HepG2 (cell line): ENCODE measurements around the gene CMIP. TPM values are rescaled to one million over a fixed set of nuclear protein-coding genes. Genes with fewer than 3 reads are reported as not detected.
A peak's percentile ranks its signal among the peaks of the same experiment; 100 is the strongest.

Experiments
- CREM ChIP-seq, 2 experiments: sonication (generic) in 1 of 2; formaldehyde crosslinking in 1 of 2; IDR thresholded peaks; 2 replicates each; pipeline versions ENCODE4 v1.4.0 to v1.6.1; 2016 to 2020; ENCODE audit warnings: antibody characterized with exemption in 1 of 2, mild to moderate bottlenecking in 1 of 2, missing genetic modification reagents in 1 of 2
- FLYWCH1 ChIP-seq: sonication (generic); formaldehyde crosslinking; IDR thresholded peaks from 2 replicates; pipeline ENCODE4 v1.8.1; 2023; ENCODE audit warnings: mild to moderate bottlenecking, missing genetic modification reagents
- GATAD1 ChIP-seq: IDR thresholded peaks from 2 replicates; pipeline ENCODE4 v1.6.1; 2016; ENCODE audit warnings: missing genetic modification reagents, missing compliant biosample characterization
- HCFC1 ChIP-seq: fragments of 150-350 bp; IDR thresholded peaks from 2 replicates; pipeline ENCODE4 v1.6.1; 2014; ENCODE audit warnings: low read depth, low read length
- HMG20A ChIP-seq: IDR thresholded peaks from 2 replicates; pipeline ENCODE4 v1.6.1; 2016; ENCODE audit warnings: borderline replicate concordance
- HMG20B ChIP-seq: conservative IDR thresholded peaks from 2 replicates; pipeline ENCODE4 v1.6.1; 2016; ENCODE audit warnings: missing genetic modification reagents, missing compliant biosample characterization
- IRF1 ChIP-seq: sonication (generic); formaldehyde crosslinking; IDR thresholded peaks from 2 replicates; pipeline ENCODE4 v1.4.0; 2020; ENCODE audit warnings: low read depth, mild to moderate bottlenecking, missing genetic modification reagents
- JUND ChIP-seq: sonication (generic); formaldehyde crosslinking; IDR thresholded peaks from 2 replicates; pipeline ENCODE4 v1.8.0; 2022; ENCODE audit warnings: mild to moderate bottlenecking, missing genetic modification reagents
- ONECUT2 ChIP-seq: sonication (generic); formaldehyde crosslinking; IDR thresholded peaks from 2 replicates; pipeline ENCODE4 v1.4.0; 2020; ENCODE audit warnings: missing genetic modification reagents
- PRDM15 ChIP-seq: sonication (generic); formaldehyde crosslinking; IDR thresholded peaks from 2 replicates; pipeline ENCODE4 v1.4.0; 2020; ENCODE audit warnings: missing genetic modification reagents
- RFX5 ChIP-seq: IDR thresholded peaks from 2 replicates; pipeline ENCODE4 v1.6.1; 2011; ENCODE audit warnings: low read depth, low read length, improper control_type of control experiment
- SMAD9 ChIP-seq: sonication (generic); formaldehyde crosslinking; IDR thresholded peaks from 2 replicates; pipeline ENCODE4 v1.5.1; 2020; ENCODE audit warnings: mild to moderate bottlenecking, missing genetic modification reagents
- TOE1 ChIP-seq: sonication (generic); formaldehyde crosslinking; IDR thresholded peaks from 2 replicates; pipeline ENCODE4 v1.4.0; 2020; ENCODE audit warnings: mild to moderate bottlenecking, missing genetic modification reagents
- UBTF ChIP-seq: sonication (generic); formaldehyde crosslinking; IDR thresholded peaks from 2 replicates; pipeline ENCODE4 v1.4.0; 2020; ENCODE audit warnings: mild to moderate bottlenecking, missing genetic modification reagents
- WIZ ChIP-seq: sonication (generic); formaldehyde crosslinking; IDR thresholded peaks from 2 replicates; pipeline ENCODE4 v1.5.1; 2020; ENCODE audit warnings: mild to moderate bottlenecking, missing genetic modification reagents
- ZBTB37 ChIP-seq: sonication (generic); formaldehyde crosslinking; IDR thresholded peaks from 2 replicates; pipeline ENCODE4 v1.4.0; 2020; ENCODE audit warnings: mild to moderate bottlenecking, missing genetic modification reagents
- ZNF253 ChIP-seq: sonication (generic); formaldehyde crosslinking; IDR thresholded peaks from 2 replicates; pipeline ENCODE4 v1.8.0; 2022; ENCODE audit warnings: mild to moderate bottlenecking, missing genetic modification reagents, borderline replicate concordance
- ZNF713 ChIP-seq: sonication (generic); formaldehyde crosslinking; IDR thresholded peaks from 2 replicates; pipeline ENCODE4 v1.4.0; 2020; ENCODE audit warnings: mild to moderate bottlenecking, missing genetic modification reagents
- ZNF768 ChIP-seq: sonication (generic); formaldehyde crosslinking; IDR thresholded peaks from 2 replicates; pipeline ENCODE4 v1.4.0; 2020; ENCODE audit warnings: missing genetic modification reagents
- ZNF777 ChIP-seq: sonication (generic); formaldehyde crosslinking; IDR thresholded peaks from 2 replicates; pipeline ENCODE4 v1.4.0; 2020; ENCODE audit warnings: missing genetic modification reagents
- polyA plus RNA-seq, 8 experiments: library from polyadenylated mRNA; depleted of rRNA in 3 of 8; stranded (reverse) in 7 of 8; unstranded in 1 of 8; fragments of >200 nt; fragmentation: Illumina TruSeq in 4 of 8; extraction: Trizol in 4 of 8; gene quantifications; 2 replicates each; pipeline versions ENCODE4 v1.2.1 to v1.2.3, GENCODE V29; 2011 to 2016; ENCODE audit warnings: low read depth in 4 of 8, missing spikeins in 1 of 8, mixed read lengths in 1 of 8; ENCODE audit not compliant: insufficient read depth in 1 of 8
- total RNA-seq, 5 experiments: library from RNA; depleted of rRNA; stranded (reverse); fragments of >200 nt; fragmentation: Illumina TruSeq; extraction: Trizol; gene quantifications; 2 replicates each; pipeline ENCODE4 v1.2.3, GENCODE V29; 2016; ENCODE audit warnings: low read depth in 1 of 5

The CMIP gene
- total and polyA plus RNA-seq, 2 of the 13 experiments (the other 11 are each of a cell fraction or from before 2014, with no cell fraction given): 10.9 to 18.1 TPM

GRCh38 chr16:81558444-81559175 is 114.0 kb downstream of the CMIP start (continued):
- TF ChIP-seq HMG20A: no peak
- no peak for TF ChIP-seq ZNF713
- no peak for TF ChIP-seq WIZ (CRISPR knock-in tag)
- no peak for TF ChIP-seq HCFC1
- TF ChIP-seq TOE1 (CRISPR knock-in tag): no peak
- no peak for TF ChIP-seq HMG20B (CRISPR knock-in tag)
- TF ChIP-seq IRF1 (CRISPR knock-in tag): no peak
- no peak for TF ChIP-seq SMAD9 (CRISPR knock-in tag)
- TF ChIP-seq JUND (CRISPR knock-in tag): 0 out of 2 replicates have a peak, but pooled peaks have one; percentile 13
- no peak for TF ChIP-seq ZNF253
- no peak for TF ChIP-seq PRDM15 (CRISPR knock-in tag)
- peak; percentile 42; the same call in 1 of the 2 replicates for TF ChIP-seq CREM (IDR thresholded peaks at IDR 0.05)
- no peak for TF ChIP-seq CREM (CRISPR knock-in tag; IDR thresholded peaks at IDR 0.05)
- no peak for TF ChIP-seq RFX5
- TF ChIP-seq UBTF (CRISPR knock-in tag): no peak
- TF ChIP-seq GATAD1 (CRISPR knock-in tag): 0 out of 2 replicates have a peak, but pooled peaks have one; percentile 7
- no peak for TF ChIP-seq ZNF777
- TF ChIP-seq ZNF768 (CRISPR knock-in tag): peak; percentile 47; the same call in 1 of the 2 replicates
- TF ChIP-seq FLYWCH1 (CRISPR knock-in tag): no peak
- TF ChIP-seq ONECUT2: 0 out of 2 replicates have a peak, but pooled peaks have one; percentile 17
- no peak for TF ChIP-seq ZBTB37 (CRISPR knock-in tag)
